Heart left ventricle (tissue), 13 donors: ENCODE results near the gene C8B.

Source experiments
- POLR2A ChIP-seq, 2 donors: fragments of 450-650 bp; IDR thresholded peaks; one replicate each; pipeline ENCODE4 v1.6.1; 2017; ENCODE audit warnings: antibody characterized with exemption in 2 of 2, mild to moderate bottlenecking in 2 of 2, moderate library complexity in 2 of 2
- TF ChIP-seq, protein P1 (sequence below), 12 donors: fragments of 200-600 bp; sonication (generic) in 4 of 12; IDR thresholded peaks; one replicate each; pipeline versions ENCODE4 v1.5.0 to v1.8.0; 2018 to 2022; ENCODE audit warnings: antibody characterized with exemption in 12 of 12, mild to moderate bottlenecking in 5 of 12
- donor health status: ischemic (EF 13 %, LVEDD 7.1; RV severe dilation, severe dysfunction).
- donor health status: DM: no; HTN: yes; CAD: no.
- donor health status: DM: no; HTN: no; CAD: no.
- donor health status: ischemic (EF 25% LVEDD 6.9; RV normal size, moderate dysfunction).
- donor health status: ischemic (EF 25% LVEDD 5.7; RV mildly dilated, moderate dysfunction).
- donor health status: ischemic (EF 35%, LVEDD 5.7; RV mildly dilated, moderate dysfunction).
- donor health status: nonischemic (EF 11% LVEDD 7.7; RV severe dilation, severe dysfunction).
- donor health status: DM: yes; HTN: yes; CAD: no.
- donor health status: PGD.
- donor health status: ischemic (EF 29% LVEDD 5.4; RV normal size, mild dysfunction).
- donor health status: nonischemic (EF 23%, LVEDD 6.1; RV moderate dilation, normal function).

DNA sequence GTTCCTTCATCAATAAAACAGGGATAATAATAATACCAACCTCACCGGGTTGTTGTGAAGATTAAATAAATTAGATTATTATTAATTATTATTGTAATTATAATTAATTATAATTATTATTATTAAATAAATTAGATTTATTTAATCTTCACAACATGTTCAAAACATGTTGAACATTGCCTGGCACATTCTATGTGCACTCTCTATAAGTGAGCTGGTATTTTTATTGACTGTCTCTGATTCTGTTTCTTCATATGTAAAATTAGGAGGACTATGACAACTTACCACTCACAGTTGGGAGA is 834 bp upstream of the C8B start:
- TF ChIP-seq, protein P1, sequence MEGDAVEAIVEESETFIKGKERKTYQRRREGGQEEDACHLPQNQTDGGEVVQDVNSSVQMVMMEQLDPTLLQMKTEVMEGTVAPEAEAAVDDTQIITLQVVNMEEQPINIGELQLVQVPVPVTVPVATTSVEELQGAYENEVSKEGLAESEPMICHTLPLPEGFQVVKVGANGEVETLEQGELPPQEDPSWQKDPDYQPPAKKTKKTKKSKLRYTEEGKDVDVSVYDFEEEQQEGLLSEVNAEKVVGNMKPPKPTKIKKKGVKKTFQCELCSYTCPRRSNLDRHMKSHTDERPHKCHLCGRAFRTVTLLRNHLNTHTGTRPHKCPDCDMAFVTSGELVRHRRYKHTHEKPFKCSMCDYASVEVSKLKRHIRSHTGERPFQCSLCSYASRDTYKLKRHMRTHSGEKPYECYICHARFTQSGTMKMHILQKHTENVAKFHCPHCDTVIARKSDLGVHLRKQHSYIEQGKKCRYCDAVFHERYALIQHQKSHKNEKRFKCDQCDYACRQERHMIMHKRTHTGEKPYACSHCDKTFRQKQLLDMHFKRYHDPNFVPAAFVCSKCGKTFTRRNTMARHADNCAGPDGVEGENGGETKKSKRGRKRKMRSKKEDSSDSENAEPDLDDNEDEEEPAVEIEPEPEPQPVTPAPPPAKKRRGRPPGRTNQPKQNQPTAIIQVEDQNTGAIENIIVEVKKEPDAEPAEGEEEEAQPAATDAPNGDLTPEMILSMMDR (IDR thresholded peaks at IDR 0.05) = no peak
- no peak for TF ChIP-seq POLR2A (IDR thresholded peaks at IDR 0.05)
